Activated naive CD4-positive, alpha-beta T cell treated with anti-CD3 and anti-CD28 coated beads, Interleukin-2, amount 50 U/mL, for 72 hours (primary cell): ENCODE measurements around the gene GSG1. TPM values are rescaled to one million over a fixed set of nuclear protein-coding genes. Genes with fewer than 3 reads are reported as not detected.
A peak's percentile ranks its signal among the peaks of the same experiment; 100 is the strongest.

Experiments
- ATAC-seq, 2 donors: fragments of 150-1000 bp; cut with Tn5 transposase; 2 replicates each; pipeline ENCODE4 v1.10.0; 2021; ENCODE audit warnings: mild to moderate bottlenecking in 2 of 2, moderate library complexity in 2 of 2
- DNase-seq, 2 donors: peaks; one replicate each; pipeline ENCODE4 v3.0.0; 2021 to 2022; ENCODE audit warnings: low spot score in 2 of 2
- H3K27ac Mint-ChIP-seq, 2 donors: one replicate each; pipeline ENCODE4 v1.8.0; 2022; ENCODE audit warnings: mild to moderate bottlenecking in 2 of 2, mixed read lengths in 2 of 2
- H3K36me3 Mint-ChIP-seq, 2 donors: one replicate each; pipeline ENCODE4 v1.8.0; 2022; ENCODE audit warnings: mixed read lengths in 2 of 2
- H3K9me3 Mint-ChIP-seq, 2 donors: one replicate each; pipeline ENCODE4 v1.8.0; 2022; ENCODE audit warnings: mixed read lengths in 2 of 2
- total RNA-seq, 2 donors: library from RNA; stranded (reverse); gene quantifications; one replicate each; pipeline ENCODE4 v1.2.3, GENCODE V29; 2022

The GSG1 gene
- not detected for total RNA-seq

GRCh38 chr12:13103391-13104033 lies at the start of gene GSG1:
Gene GSG1 (minus strand): TSS chr12:13103667. CDS start chr12:13103512, 155 bp downstream.
- Mint-ChIP-seq H3K36me3 (no peaks in the 10 kb centered on the region), H3K27ac (peak within 1 kb of the TSS; percentile 82 to 86), H3K9me3 (no peaks in the 10 kb centered on the region)
- peak in 1 of 2 donors; percentile 52 for DNase-seq
- ATAC-seq, result peak; percentile 31 to 72

- Mint-ChIP-seq H3K9me3 (no peaks in the 10 kb centered on the region), H3K27ac (no peak overlapping the region)
These were observed 49.7 kb upstream of the GSG1 start for GRCh38 chr12:13153180-13153579.

GRCh38 chr12:13152756-13153155 lies 49.3 kb upstream of the GSG1 start:
- no peak for DNase-seq
- Mint-ChIP-seq H3K9me3 (no peaks in the 10 kb centered on the region), H3K27ac (no peak overlapping the region), H3K36me3 (no peaks in the 10 kb centered on the region)
- no peak for ATAC-seq

More at GRCh38 chr12:13153180-13153579, 49.7 kb upstream of the GSG1 start:
- no peak for DNase-seq
- no peaks in the 10 kb centered on the region for H3K36me3 Mint-ChIP-seq
- ATAC-seq, result no peak

DNA sequence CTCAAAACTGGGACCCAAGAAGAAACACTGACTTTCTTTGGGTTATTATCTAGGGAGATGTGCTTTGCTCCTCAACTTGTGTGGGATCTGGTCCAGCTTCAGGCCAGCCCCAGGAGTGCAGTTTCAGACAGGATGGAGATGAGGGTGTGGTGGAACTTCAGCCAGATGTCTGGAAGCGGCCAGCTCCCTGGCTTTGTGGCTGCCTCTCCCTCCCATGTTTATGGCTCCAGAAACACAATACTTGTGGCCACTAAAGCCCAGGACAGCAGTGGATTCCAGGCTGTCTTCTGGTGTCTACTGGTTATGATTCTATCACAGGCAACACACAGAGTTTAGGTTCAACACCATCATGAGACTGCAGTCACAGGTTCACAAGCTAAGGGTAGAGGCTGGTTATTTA lies 48.8 kb upstream of the GSG1 start:
- Mint-ChIP-seq H3K36me3 (no peaks in the 10 kb centered on the region), H3K9me3 (no peaks in the 10 kb centered on the region), H3K27ac (no peak overlapping the region)
- DNase-seq (no peak), ATAC-seq (no peak)

DNA sequence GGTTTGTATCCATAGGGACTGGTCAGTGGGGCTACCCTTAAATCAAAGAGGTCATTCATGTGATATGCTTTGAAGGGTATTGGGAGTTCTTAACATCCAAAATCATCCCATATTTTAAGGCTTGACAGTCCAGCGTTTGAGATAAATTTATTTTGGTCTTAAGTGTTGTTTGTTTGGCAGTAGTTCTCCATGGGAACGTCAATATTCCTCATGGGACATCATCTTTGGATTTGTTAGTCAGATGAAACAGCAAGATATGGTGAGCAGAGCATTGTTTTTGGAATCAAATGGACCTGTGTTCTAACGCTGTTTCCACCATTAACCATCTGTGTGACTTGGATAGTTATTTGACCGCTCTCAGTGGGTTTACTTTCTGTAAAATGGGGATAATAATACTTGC lies 45.9 kb upstream of the GSG1 start:
- no peak for DNase-seq
- Mint-ChIP-seq H3K36me3 (no peaks in the 10 kb centered on the region), H3K9me3 (no peaks in the 10 kb centered on the region), H3K27ac (no peak overlapping the region)
- no peak for ATAC-seq

GRCh38 chr12:13148485-13148847 lies 45.0 kb upstream of the GSG1 start:
- Mint-ChIP-seq H3K27ac (no peak overlapping the region), H3K9me3 (peaks cover 0 to 3% of the 10 kb centered on the region in 2 donors), H3K36me3 (no peaks in the 10 kb centered on the region)
- ATAC-seq, result no peak
- DNase-seq, result no peak

GRCh38 chr12:13147688-13148484 lies 44.4 kb upstream of the GSG1 start:
- Mint-ChIP-seq H3K36me3 (no peaks in the 10 kb centered on the region), H3K27ac (no peak overlapping the region), H3K9me3 (peaks cover 0 to 3% of the 10 kb centered on the region in 2 donors)
- no peak for DNase-seq
- no peak for ATAC-seq

- DNase-seq, result no peak
- H3K27ac Mint-ChIP-seq, result no peak overlapping the region
- no peak for ATAC-seq
- H3K9me3 Mint-ChIP-seq, result peaks cover 0 to 3% of the 10 kb centered on the region in 2 donors
- H3K36me3 Mint-ChIP-seq, result no peaks in the 10 kb centered on the region
These were observed 43.0 kb upstream of the GSG1 start for GRCh38 chr12:13146336-13146938.

GRCh38 chr12:13144266-13144828 lies 40.9 kb upstream of the GSG1 start:
- Mint-ChIP-seq H3K36me3 (no peaks in the 10 kb centered on the region), H3K27ac (peak overlapping the region in 1 of 2 donors; percentile 6), H3K9me3 (peaks cover 0 to 3% of the 10 kb centered on the region in 2 donors)
- DNase-seq, result no peak
- peak in 1 of 2 donors; percentile 67 for ATAC-seq

GRCh38 chr12:13142747-13143146 lies 39.3 kb upstream of the GSG1 start:
- ATAC-seq, result no peak
- Mint-ChIP-seq H3K9me3 (peaks cover 0 to 3% of the 10 kb centered on the region in 2 donors), H3K36me3 (no peaks in the 10 kb centered on the region), H3K27ac (no peak overlapping the region)
- no peak for DNase-seq

DNA sequence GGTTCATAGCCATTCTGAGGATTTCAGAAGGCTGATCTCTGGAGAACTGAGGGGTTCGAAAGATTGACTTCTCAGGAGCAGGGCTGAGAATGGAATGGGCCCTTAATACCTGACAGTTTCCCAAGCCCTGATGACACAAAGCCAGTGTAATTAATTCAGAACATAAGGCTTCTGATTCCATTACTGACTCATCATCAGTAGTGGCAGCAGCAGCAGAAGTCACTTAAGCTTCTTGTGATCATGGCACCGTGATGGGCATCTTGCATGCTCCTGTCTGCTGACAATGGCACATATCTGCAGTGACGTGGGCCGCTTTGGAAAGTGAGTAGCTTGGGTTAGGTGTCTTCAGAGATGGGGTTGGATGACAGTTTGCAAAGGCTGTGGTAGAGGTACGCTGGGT lies 38.2 kb upstream of the GSG1 start:
- DNase-seq, result no peak
- no peak for ATAC-seq

DNA sequence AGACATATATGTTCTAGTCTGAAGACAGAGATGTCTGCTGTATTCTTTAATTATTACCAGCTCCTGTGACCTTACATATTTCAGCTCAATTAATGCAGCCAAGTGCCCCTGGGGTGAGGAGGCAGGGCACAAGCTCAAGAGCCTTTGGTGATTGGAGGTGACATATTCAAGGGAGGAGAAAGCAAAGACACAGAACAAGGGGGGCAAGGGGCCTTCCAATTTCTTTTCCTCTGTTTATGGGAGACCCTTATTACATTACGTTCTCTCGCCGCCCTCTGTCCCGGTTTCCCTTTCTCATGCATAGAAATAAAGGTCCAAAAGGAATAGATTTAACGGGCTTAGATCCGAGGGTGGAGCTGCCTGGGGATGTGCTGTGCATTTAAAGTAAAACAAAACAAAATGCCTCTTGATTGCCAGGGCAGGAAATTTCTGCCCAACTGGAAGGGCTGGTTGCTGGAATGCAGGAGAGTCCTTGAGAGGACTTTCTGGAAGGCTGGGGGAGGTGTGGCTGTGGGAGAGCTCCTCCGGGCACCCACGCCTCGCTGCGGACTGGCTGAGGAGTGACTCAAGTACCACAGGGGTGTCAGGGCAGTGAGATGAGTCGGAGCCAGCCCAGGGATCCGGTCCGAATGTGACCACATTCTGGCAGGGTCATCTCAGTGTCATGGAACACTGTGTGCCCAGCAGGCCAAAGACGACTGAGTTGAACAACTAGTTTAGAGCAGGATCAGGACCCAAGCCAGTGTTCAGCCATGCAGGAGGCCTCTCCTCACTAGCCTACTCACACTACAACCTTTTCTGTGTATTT lies 32.1 kb upstream of the GSG1 start:
- Mint-ChIP-seq H3K36me3 (no peaks in the 10 kb centered on the region), H3K9me3 (no peaks in the 10 kb centered on the region), H3K27ac (no peak overlapping the region)
- no peak for ATAC-seq
- DNase-seq, result no peak

More for the DNA sequence above, 38.2 kb upstream of the GSG1 start:
- no peak overlapping the region for H3K27ac Mint-ChIP-seq
- H3K36me3 Mint-ChIP-seq, result no peaks in the 10 kb centered on the region
- peaks cover 0 to 3% of the 10 kb centered on the region in 2 donors for H3K9me3 Mint-ChIP-seq

GRCh38 chr12:13133886-13134285 lies 30.4 kb upstream of the GSG1 start:
- no peak for ATAC-seq
- DNase-seq, result no peak
- Mint-ChIP-seq H3K27ac (no peak overlapping the region), H3K9me3 (no peaks in the 10 kb centered on the region), H3K36me3 (no peaks in the 10 kb centered on the region)

GRCh38 chr12:13130981-13131380 lies 27.5 kb upstream of the GSG1 start:
- DNase-seq, result no peak
- no peak overlapping the region for H3K27ac Mint-ChIP-seq
- no peak for ATAC-seq
- no peaks in the 10 kb centered on the region for H3K9me3 Mint-ChIP-seq
- H3K36me3 Mint-ChIP-seq, result no peaks in the 10 kb centered on the region

- Mint-ChIP-seq H3K9me3 (no peaks in the 10 kb centered on the region), H3K36me3 (no peaks in the 10 kb centered on the region), H3K27ac (no peak overlapping the region)
- ATAC-seq, result no peak
- no peak for DNase-seq
These were observed 25.0 kb upstream of the GSG1 start for GRCh38 chr12:13128291-13128965.

DNA sequence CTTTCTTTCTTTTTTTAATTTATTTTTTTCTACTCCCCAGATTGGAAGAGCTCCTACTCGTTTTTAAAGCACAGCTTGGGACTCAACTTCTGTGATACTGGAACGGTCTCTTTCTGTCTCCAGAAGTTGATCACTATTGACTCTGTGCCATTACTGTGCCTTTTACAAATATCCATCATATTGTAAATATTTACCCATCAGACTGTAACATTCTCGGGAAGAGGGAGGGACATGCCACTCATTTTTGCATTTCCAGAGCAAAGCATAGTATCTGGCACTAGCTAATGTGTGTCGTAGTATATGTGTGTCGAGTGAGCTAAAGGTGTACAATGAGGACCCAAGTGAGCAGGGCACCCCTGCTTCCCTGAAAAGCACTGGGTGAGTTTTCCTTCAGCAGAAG lies 24.0 kb upstream of the GSG1 start:
- Mint-ChIP-seq H3K27ac (no peak overlapping the region), H3K36me3 (no peaks in the 10 kb centered on the region), H3K9me3 (no peaks in the 10 kb centered on the region)
- DNase-seq, result no peak
- ATAC-seq, result no peak
